ENCODE measurements around the gene PGF. TPM values are rescaled to one million over a fixed set of nuclear protein-coding genes. Genes with fewer than 3 reads are reported as not detected.

The PGF gene
- polyA plus RNA-seq, 1 donor (not counting 4 experiments of a cell fraction or from before 2014, with no cell fraction given), result 16.5 TPM

GRCh38 chr14:74908861-74909341, 46.5 kb downstream of the PGF start:
- no peak for TF ChIP-seq CTCF (optimal IDR thresholded peaks at IDR 0.05 in 1 of 3, IDR thresholded peaks at IDR 0.05 in 1 of 3, conservative IDR thresholded peaks at IDR 0.05 in 1 of 3; ENCODE audit: extremely low read depth in 1 of 3, insufficient read depth in 2 of 3, low read length in 3 of 3)
- no peak for TF ChIP-seq EZH2 (IDR thresholded peaks at IDR 0.05; ENCODE audit: low read length)
- Histone ChIP-seq H3K9ac (ENCODE audit: control insufficient read depth, extremely low read depth, insufficient read depth, low read length) (no peak overlapping the region), H3K4me2 (ENCODE audit: control insufficient read depth, extremely low read depth, insufficient read depth, low read depth, low read length) (no peak overlapping the region), H3K27ac (ENCODE audit: control insufficient read depth, insufficient read depth, low read length) (no peak overlapping the region), H3K27me3 (ENCODE audit: control insufficient read depth, extremely low read depth, insufficient read depth, low read length) (no peaks in the 10 kb centered on the region), H3K4me1 (ENCODE audit: control insufficient read depth, extremely low read depth, insufficient read depth, low read length) (peaks cover 6% of the 10 kb centered on the region), H3K79me2 (ENCODE audit: control insufficient read depth, insufficient read depth, low read length) (no peaks in the 10 kb centered on the region), H3K9me3 (ENCODE audit: control insufficient read depth, low read depth, low read length) (no peaks in the 10 kb centered on the region), H2AFZ (ENCODE audit: control insufficient read depth, low read length) (no peak overlapping the region), H3K36me3 (ENCODE audit: control insufficient read depth in 2 of 2, extremely low read depth in 1 of 2, insufficient read depth in 2 of 2, low read length in 2 of 2) (peaks cover 9 to 14% of the 10 kb centered on the region in 2 experiments), H3K9me1 (ENCODE audit: control insufficient read depth, extremely low read depth, insufficient read depth, low read length) (no peaks in the 10 kb centered on the region), H4K20me1 (ENCODE audit: control insufficient read depth, extremely low read depth, insufficient read depth, low read length) (no peaks in the 10 kb centered on the region), H3K4me3 (ENCODE audit: control insufficient read depth in 2 of 3, extremely low read depth in 1 of 3, insufficient read depth in 2 of 3, low read depth in 1 of 3, low read length in 3 of 3) (no peak overlapping the region)
- dilution Hi-C loops (cut with MboI; ENCODE audit: extremely low pct_ligation_motif_present, low sequenced_read_pairs), result no loop called here
- FAIRE-seq, result no peak
- no peak for DNase-seq (ENCODE audit: low read depth, low spot score)

- H3K9me1 ChIP-seq (ENCODE audit: control insufficient read depth, extremely low read depth, insufficient read depth, low read length), result no peaks in the 10 kb centered on the region
- H2AFZ ChIP-seq (ENCODE audit: control insufficient read depth, low read length), result no peak overlapping the region
- H3K9ac ChIP-seq (ENCODE audit: control insufficient read depth, extremely low read depth, insufficient read depth, low read length), result no peak overlapping the region
- FAIRE-seq (no peak), DNase-seq (ENCODE audit: low read depth, low spot score) (no peak)
- no peak overlapping the region for H3K4me2 ChIP-seq (ENCODE audit: control insufficient read depth, extremely low read depth, insufficient read depth, low read depth, low read length)
- no peak overlapping the region for H3K27ac ChIP-seq (ENCODE audit: control insufficient read depth, insufficient read depth, low read length)
- dilution Hi-C loops (cut with MboI; ENCODE audit: extremely low pct_ligation_motif_present, low sequenced_read_pairs), result no loop called here
- peaks cover 6% of the 10 kb centered on the region for H3K4me1 ChIP-seq (ENCODE audit: control insufficient read depth, extremely low read depth, insufficient read depth, low read length)
- no peaks in the 10 kb centered on the region for H3K9me3 ChIP-seq (ENCODE audit: control insufficient read depth, low read depth, low read length)
- TF ChIP-seq CTCF (optimal IDR thresholded peaks at IDR 0.05 in 1 of 3, IDR thresholded peaks at IDR 0.05 in 1 of 3, conservative IDR thresholded peaks at IDR 0.05 in 1 of 3; ENCODE audit: extremely low read depth in 1 of 3, insufficient read depth in 2 of 3, low read length in 3 of 3) (no peak), EZH2 (IDR thresholded peaks at IDR 0.05; ENCODE audit: low read length) (no peak)
- H3K79me2 ChIP-seq (ENCODE audit: control insufficient read depth, insufficient read depth, low read length), result no peaks in the 10 kb centered on the region
- no peaks in the 10 kb centered on the region for H4K20me1 ChIP-seq (ENCODE audit: control insufficient read depth, extremely low read depth, insufficient read depth, low read length)
- no peaks in the 10 kb centered on the region for H3K27me3 ChIP-seq (ENCODE audit: control insufficient read depth, extremely low read depth, insufficient read depth, low read length)
- no peak overlapping the region for H3K4me3 ChIP-seq (ENCODE audit: control insufficient read depth in 2 of 3, extremely low read depth in 1 of 3, insufficient read depth in 2 of 3, low read depth in 1 of 3, low read length in 3 of 3)
- peaks cover 13 to 21% of the 10 kb centered on the region in 2 experiments for H3K36me3 ChIP-seq (ENCODE audit: control insufficient read depth in 2 of 2, extremely low read depth in 1 of 2, insufficient read depth in 2 of 2, low read length in 2 of 2)
Measured at GRCh38 chr14:74907744-74908143, 47.7 kb downstream of the PGF start.

Data from keratinocyte (primary cell).